Stomach (tissue), 9 donors: Measurements from ENCODE around the gene CAMK2A. TPM values are rescaled to one million over a fixed set of nuclear protein-coding genes. Genes with fewer than 3 reads are reported as not detected.

Experiments used
- DNase-seq, 2 donors: peaks; one replicate each; pipeline versions ENCODE4 v3.0.0 to v3.0.0-alpha.2; 2013 to 2019
- H3K27ac ChIP-seq, 5 donors: fragments of 200-600 bp in 4 of 5; sonication (generic) in 4 of 5; one replicate each; pipeline ENCODE4 v1.5.1; 2013 to 2019; ENCODE audit warnings: mild to moderate bottlenecking in 1 of 5, moderate library complexity in 1 of 5
- H3K27me3 ChIP-seq, 3 donors: fragments of 200-600 bp; sonication (generic); one replicate each; pipeline ENCODE4 v1.5.1; 2017 to 2019; ENCODE audit warnings: mixed run types in 1 of 3
- H3K36me3 ChIP-seq, 4 donors: fragments of 200-600 bp; sonication (generic); 1 replicate in 3 of 4; 2 replicates in 1 of 4; pipeline ENCODE4 v1.5.1; 2016 to 2019
- H3K4me1 ChIP-seq, 4 donors: fragments of 200-600 bp; sonication (generic); one replicate each; pipeline ENCODE4 v1.5.1; 2016 to 2019
- H3K4me3 ChIP-seq, 4 donors: fragments of 200-600 bp; sonication (generic) in 3 of 4; one replicate each; pipeline ENCODE4 v1.5.1; 2016 to 2019; ENCODE audit warnings: mild to moderate bottlenecking in 1 of 4
- H3K9me3 ChIP-seq, 4 donors: fragments of 200-600 bp; sonication (generic); one replicate each; pipeline ENCODE4 v1.5.1; 2016 to 2019
- CTCF ChIP-seq, 7 experiments: fragments of 450-650 bp in 4 of 7; fragments of 200-600 bp in 3 of 7; sonication (generic) in 3 of 7; IDR thresholded peaks; one replicate each; pipeline ENCODE4 v1.5.1; 2016 to 2019; ENCODE audit warnings: antibody characterized with exemption in 7 of 7, control low read depth in 2 of 7, mild to moderate bottlenecking in 1 of 7
- EP300 ChIP-seq: sonication (generic); formaldehyde crosslinking; IDR thresholded peaks from one replicate; pipeline ENCODE4 v1.6.1; 2017; ENCODE audit warnings: antibody characterized with exemption
- POLR2A ChIP-seq, 4 donors: fragments of 450-650 bp; IDR thresholded peaks; one replicate each; pipeline ENCODE4 v1.6.1; 2016; ENCODE audit warnings: antibody characterized with exemption in 4 of 4, control low read depth in 2 of 4, mild to moderate bottlenecking in 1 of 4, moderate library complexity in 1 of 4
- POLR2AphosphoS5 ChIP-seq, 3 donors: sonication (generic); formaldehyde crosslinking; IDR thresholded peaks; one replicate each; pipeline ENCODE4 v1.6.1; 2016; ENCODE audit warnings: antibody characterized with exemption in 3 of 3
- WGBS, 5 donors: extraction: QIAGEN DNeasy Blood & Tissue Kit in 3 of 5; methylation state at CpG; one replicate each; pipeline versions ENCODE4 v1.1.5 to v1.1.7; 2013 to 2018; 5-methylcytosine and 5-hydroxymethylcytosine counted together
- intact Hi-C: fragments of 100-400 bp; cut with DNase I; formaldehyde crosslinking; loops from one replicate; pipeline ENCODE4 v1.15.1; 2023; ENCODE audit warnings: low total_unique reads
- polyA plus RNA-seq, 3 donors: library from polyadenylated mRNA; stranded (reverse); fragments of 200-250 nt; gene quantifications; one replicate each; pipeline ENCODE4 v1.2.3, GENCODE V29; 2013
- total RNA-seq, 5 donors: library from RNA; depleted of rRNA; stranded (reverse); fragments of >200 nt; gene quantifications; one replicate each; pipeline versions ENCODE4 v1.1.0 to v1.2.3, GENCODE V29; 2014 to 2016
- donor health status: healthy with polysubstance abuse.
- donor health status: Bipolar disorder and iron deficiency.
- donor health status: healthy.

The CAMK2A gene
- total and polyA plus RNA-seq, 8 donors, result 0.06 to 18.3 (median 0.63) TPM; not detected in 2

GRCh38 chr5:150316320-150316719 lies 26.7 kb upstream of the CAMK2A start:
- Histone ChIP-seq H3K4me1 (peaks cover 0 to 18% (median 5%) of the 10 kb centered on the region in 4 donors), H3K4me3 (no peak overlapping the region), H3K36me3 (no peaks in the 10 kb centered on the region), H3K9me3 (no peaks in the 10 kb centered on the region), H3K27ac (no peak overlapping the region), H3K27me3 (no peaks in the 10 kb centered on the region)
- WGBS, 5 donors, result 72 to 96% (median 95%) methylated on average over 3 of the region's 3 CpGs
- TF ChIP-seq CTCF (IDR thresholded peaks at IDR 0.05) (no peak), POLR2A (IDR thresholded peaks at IDR 0.05) (no peak), EP300 (no peak), POLR2AphosphoS5 (IDR thresholded peaks at IDR 0.05) (no peak)
- intact Hi-C loops, result no loop called here
- no peak for DNase-seq

DNA sequence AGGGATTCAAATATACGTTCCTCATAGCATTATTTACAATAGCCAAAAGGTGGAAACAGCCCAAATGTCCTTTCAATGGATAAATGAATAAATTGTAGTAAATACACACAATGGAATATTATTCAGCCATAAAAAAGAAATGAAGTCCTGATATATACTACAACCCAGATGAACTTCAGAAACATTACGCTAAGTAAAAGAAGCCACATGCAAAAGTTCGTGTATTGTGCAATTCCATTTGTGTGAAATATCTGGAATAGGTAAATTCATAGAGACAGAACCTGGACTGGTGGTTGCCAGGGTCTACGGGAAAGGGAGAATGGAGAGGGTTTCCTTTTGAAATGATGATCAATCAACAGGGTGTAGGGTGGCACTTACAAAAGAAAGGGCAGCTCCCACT lies 25.7 kb upstream of the CAMK2A start:
- no peak overlapping the region for H3K4me3 ChIP-seq
- WGBS, 5 donors, result 84 to 90% (median 88%) methylated on average over 4 of the region's 4 CpGs
- no peaks in the 10 kb centered on the region for H3K27me3 ChIP-seq
- intact Hi-C loops, result no loop called here
- no peak for DNase-seq
- no peak overlapping the region for H3K27ac ChIP-seq
- no peaks in the 10 kb centered on the region for H3K9me3 ChIP-seq
- peaks cover 0 to 13% (median 3%) of the 10 kb centered on the region in 4 donors for H3K4me1 ChIP-seq
- H3K36me3 ChIP-seq, result no peaks in the 10 kb centered on the region
- TF ChIP-seq EP300 (no peak), POLR2A (IDR thresholded peaks at IDR 0.05) (no peak), CTCF (IDR thresholded peaks at IDR 0.05) (no peak), POLR2AphosphoS5 (IDR thresholded peaks at IDR 0.05) (no peak)

DNA sequence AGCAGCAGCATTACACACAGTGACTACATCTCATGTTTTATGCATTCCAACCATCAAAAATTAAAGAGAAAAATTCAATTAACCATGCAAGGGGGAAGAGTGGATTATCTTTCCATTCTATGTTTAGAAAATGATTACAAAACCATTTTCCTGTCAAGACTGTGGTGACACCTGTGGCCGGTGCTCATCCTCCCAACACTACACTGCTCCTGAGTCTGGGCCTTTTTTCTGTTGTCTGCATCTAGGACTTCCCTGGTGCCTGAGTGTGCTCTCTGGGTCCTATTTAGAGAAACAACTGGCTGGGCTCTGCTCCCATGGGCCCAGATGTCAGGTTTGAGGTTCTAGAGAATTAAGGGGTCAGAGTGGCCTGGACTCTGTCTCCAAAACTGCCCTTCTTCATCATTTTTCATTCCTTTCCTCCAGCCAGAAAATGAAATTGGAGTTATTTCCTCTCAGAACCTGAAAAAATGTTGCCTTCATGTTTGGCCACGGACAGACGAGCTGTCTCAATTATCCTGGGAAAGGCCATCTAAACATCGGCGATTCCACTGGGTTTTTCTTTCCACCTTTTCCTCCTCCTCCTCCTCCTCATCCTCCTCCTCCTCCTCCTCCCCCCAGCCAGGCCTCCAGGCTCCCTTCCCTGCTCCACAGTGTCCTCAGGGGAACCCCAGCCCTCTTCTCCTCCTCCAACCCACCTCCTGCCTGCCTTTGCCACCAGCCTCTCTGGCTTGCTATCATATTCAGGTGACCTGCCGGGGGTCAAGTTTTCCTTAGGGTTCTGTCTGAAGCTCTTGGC lies 24.5 kb upstream of the CAMK2A start:
- H3K27me3 ChIP-seq, result no peaks in the 10 kb centered on the region
- no peak overlapping the region for H3K4me3 ChIP-seq
- TF ChIP-seq POLR2AphosphoS5 (IDR thresholded peaks at IDR 0.05) (no peak), POLR2A (IDR thresholded peaks at IDR 0.05) (no peak), EP300 (no peak), CTCF (IDR thresholded peaks at IDR 0.05) (no peak)
- WGBS, 5 donors, result 59 to 81% (median 64%) methylated on average over 6 of the region's 6 CpGs
- DNase-seq, result no peak
- H3K27ac ChIP-seq, result no peak overlapping the region
- peaks cover 0 to 5% (median 0%) of the 10 kb centered on the region in 4 donors for H3K4me1 ChIP-seq
- H3K36me3 ChIP-seq, result no peaks in the 10 kb centered on the region
- no peaks in the 10 kb centered on the region for H3K9me3 ChIP-seq
- intact Hi-C loops, result no loop called here

DNA sequence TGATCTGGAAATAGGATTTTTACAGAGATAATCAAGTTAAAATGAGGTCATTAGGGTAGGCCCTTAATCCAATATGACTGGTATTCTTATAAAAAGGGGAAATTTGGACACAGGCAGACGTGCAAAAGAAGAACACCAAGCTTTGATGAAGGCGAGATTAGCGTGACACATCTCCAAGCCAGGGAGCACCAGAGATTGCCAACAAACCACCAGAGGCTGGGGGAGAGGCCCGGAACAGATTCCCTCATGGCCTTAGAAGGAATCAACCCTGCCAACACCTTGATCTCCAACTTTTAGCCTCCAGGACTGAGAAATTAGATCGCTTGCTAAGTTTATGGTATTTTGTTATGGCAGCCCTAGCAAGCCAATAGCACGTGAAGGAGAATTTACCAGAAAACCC lies 23.9 kb upstream of the CAMK2A start:
- H3K27me3 ChIP-seq, result no peaks in the 10 kb centered on the region
- H3K4me1 ChIP-seq, result peaks cover 0 to 5% (median 0%) of the 10 kb centered on the region in 4 donors
- H3K27ac ChIP-seq, result no peak overlapping the region
- no peaks in the 10 kb centered on the region for H3K9me3 ChIP-seq
- 84 to 91% (median 87%) methylated on average over 6 of the region's 6 CpGs for WGBS, 5 donors
- intact Hi-C loops, result no loop called here
- TF ChIP-seq POLR2AphosphoS5 (IDR thresholded peaks at IDR 0.05) (no peak), CTCF (IDR thresholded peaks at IDR 0.05) (no peak), EP300 (no peak), POLR2A (IDR thresholded peaks at IDR 0.05) (no peak)
- no peak overlapping the region for H3K4me3 ChIP-seq
- H3K36me3 ChIP-seq, result no peaks in the 10 kb centered on the region
- no peak for DNase-seq
